PFSK-1 (cell line): Measurements from ENCODE around the gene PGS1.

Experiments used
- FOXP2 ChIP-seq: optimal IDR thresholded peaks from 2 replicates; pipeline ENCODE3; 2011; ENCODE audit warnings: borderline replicate concordance, control low read depth, inconsistent platforms; ENCODE audit not compliant: insufficient read depth; ENCODE audit errors: extremely low read length, extremely low read depth
- POLR2AphosphoS5 ChIP-seq: IDR thresholded peaks from 2 replicates; pipeline ENCODE4 v1.6.1; 2012; ENCODE audit warnings: low read depth, mild to moderate bottlenecking, control low read depth, low read length, moderate library complexity
- REST ChIP-seq, 2 experiments: IDR thresholded peaks; 2 replicates each; pipeline versions ENCODE4 v1.6.1 to v1.8.0; 2011 to 2012; ENCODE audit warnings: low read depth in 2 of 2, low read length in 2 of 2, control low read depth in 1 of 2, inconsistent platforms in 1 of 2, mild to moderate bottlenecking in 1 of 2, moderate library complexity in 1 of 2; ENCODE audit not compliant: insufficient read depth in 1 of 2
- SIN3A ChIP-seq: IDR thresholded peaks from 2 replicates; pipeline ENCODE4 v1.6.1; 2012; ENCODE audit warnings: mild to moderate bottlenecking, low read length, moderate library complexity, borderline replicate concordance; ENCODE audit not compliant: insufficient read depth
- TAF1 ChIP-seq: IDR thresholded peaks from 2 replicates; pipeline ENCODE4 v1.6.1; 2012; ENCODE audit warnings: low read length, control low read depth, borderline replicate concordance; ENCODE audit not compliant: insufficient read depth

Gene PGS1

DNA sequence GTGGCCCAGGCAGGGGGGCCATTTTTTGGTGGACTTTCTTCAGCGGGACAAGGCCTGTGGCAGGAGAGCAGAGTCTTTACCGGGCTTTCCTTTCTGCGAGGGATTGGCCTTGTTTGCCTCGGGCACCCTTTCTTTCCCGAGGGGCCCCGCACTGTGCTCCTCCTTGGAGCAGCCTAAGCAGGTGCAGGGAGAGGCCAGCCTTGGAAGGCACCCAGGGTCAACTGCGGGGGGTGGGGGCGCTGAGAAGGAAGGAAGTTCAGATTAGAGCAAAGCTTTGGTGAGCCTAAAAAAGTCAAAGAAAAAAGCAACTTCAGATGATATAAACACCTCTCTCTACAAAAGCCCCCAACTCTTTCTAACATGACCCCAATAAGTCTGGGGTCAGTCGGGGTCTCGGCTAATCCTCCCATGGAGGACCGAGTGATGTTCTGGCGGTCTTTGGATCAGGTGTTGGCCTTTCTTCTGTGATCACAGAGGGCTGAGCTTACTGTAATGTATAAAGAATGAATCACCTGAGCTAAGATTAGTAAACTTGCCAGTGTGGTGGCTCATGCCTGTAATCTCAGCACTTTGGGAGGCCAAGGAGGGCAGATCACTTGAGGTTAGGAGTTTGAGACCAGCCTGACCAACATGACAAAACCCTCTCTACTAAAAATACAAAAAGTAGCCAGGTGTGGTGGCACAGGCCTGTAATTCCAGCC lies 63.0 kb downstream of the PGS1 start:
- TF ChIP-seq TAF1 = no peak
- no peak for TF ChIP-seq POLR2AphosphoS5
- TF ChIP-seq REST (IDR thresholded peaks at IDR 0.05; ENCODE audit: insufficient read depth in 1 of 2, low read depth in 2 of 2, low read length in 2 of 2) = no peak

- TF ChIP-seq REST (IDR thresholded peaks at IDR 0.05; ENCODE audit: insufficient read depth in 1 of 2, low read depth in 2 of 2, low read length in 2 of 2) = no peak
- TF ChIP-seq FOXP2 = peak; percentile 73
Measured at GRCh38 chr17:78442648-78443218, 64.3 kb downstream of the PGS1 start.

DNA sequence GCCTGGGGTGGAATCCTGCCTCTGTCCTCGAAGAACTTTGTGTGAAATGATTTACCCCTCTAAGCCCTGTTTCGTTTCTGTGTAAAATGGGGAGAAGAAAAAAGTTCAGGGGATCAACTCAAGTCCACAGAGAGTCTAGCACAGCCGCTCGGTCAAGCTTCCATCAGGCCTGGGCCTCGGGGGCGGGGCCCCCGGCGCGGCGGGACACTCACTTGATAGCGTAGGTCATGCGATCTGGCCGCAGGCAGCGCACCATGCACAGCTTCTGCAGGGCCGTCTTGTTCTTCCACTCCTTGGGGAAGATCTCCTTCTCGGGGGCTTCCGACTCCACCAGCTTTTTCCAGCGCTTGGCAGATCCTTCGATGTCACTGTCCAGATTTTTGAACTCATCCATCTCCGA lies 65.9 kb downstream of the PGS1 start:
- TF ChIP-seq TAF1 (no peak), SIN3A (no peak), REST (IDR thresholded peaks at IDR 0.05; ENCODE audit: insufficient read depth in 1 of 2, low read depth in 2 of 2, low read length in 2 of 2) (no peak)

DNA sequence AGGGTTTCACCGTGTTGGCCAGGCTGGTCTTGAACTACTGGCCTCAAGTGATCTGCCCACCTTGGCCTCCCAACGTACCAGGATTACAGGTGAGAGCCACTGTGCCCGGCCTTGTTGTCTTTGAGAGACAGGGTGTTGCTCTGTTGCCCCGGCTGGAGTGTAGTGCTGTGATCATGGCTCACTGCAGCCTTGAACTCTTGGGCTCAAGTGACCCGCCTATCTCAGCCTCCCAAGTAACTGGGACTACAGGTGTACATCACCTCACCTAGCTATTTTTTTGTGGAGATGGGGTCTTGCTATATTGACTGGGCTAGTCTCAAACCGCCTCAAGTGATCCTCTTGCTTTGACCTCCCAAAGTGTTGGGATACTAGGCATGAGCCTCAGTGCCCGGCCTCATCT lies 68.4 kb downstream of the PGS1 start:
- no peak for TF ChIP-seq TAF1
- no peak for TF ChIP-seq REST (IDR thresholded peaks at IDR 0.05; ENCODE audit: insufficient read depth in 1 of 2, low read depth in 2 of 2, low read length in 2 of 2)
- TF ChIP-seq POLR2AphosphoS5 = no peak

DNA sequence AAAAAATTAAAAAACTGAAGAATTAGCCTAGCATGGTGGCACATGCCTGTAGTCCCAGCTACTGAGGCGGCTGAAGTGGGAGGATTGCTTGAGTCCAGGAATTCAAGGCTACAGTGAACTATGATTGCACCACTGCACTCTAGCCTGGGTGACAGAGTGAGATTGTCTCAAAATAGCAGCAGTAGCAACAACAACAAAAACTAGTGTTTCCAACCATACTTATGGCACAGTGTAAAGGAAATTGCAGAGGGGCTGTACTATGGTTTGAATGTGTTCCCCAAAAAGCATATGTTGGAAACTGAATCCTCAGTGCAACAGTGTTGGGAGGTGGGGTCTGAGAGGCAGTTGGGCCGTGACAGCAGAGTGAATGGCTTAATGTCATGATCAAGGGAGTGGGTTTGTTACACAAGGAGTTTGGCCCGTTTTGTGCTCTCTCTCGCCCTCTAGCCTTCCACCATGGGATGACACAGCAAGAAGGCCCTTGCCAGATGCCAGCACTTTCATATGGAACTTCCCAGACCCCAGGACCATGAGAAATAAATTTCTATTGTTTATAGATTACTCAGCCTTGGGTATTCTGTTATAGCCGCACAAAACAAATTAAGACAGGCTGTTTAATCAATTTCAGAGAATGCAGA lies 70.0 kb downstream of the PGS1 start:
- TF ChIP-seq REST (IDR thresholded peaks at IDR 0.05; ENCODE audit: insufficient read depth in 1 of 2, low read depth in 2 of 2, low read length in 2 of 2) (no peak), SIN3A (no peak), TAF1 (no peak)
